MV-4-11 (cell line): ENCODE measurements around the gene NCOR2.

Source experiments
- DNase-seq: peaks from one replicate; lab custom pipeline; 2025; lab: John Stamatoyannopoulos, UW

NCOR2 gene

GRCh38 chr12:124576061-124576650, 8.7 kb upstream of the NCOR2 start:
- no peak for DNase-seq

- DNase-seq: no peak
Measured at GRCh38 chr12:124573839-124574786, 6.7 kb upstream of the NCOR2 start.

- no peak for DNase-seq
Measured at GRCh38 chr12:124571556-124571955, 4.1 kb upstream of the NCOR2 start.

GRCh38 chr12:124570810-124571209, 3.4 kb upstream of the NCOR2 start:
- no peak for DNase-seq

- DNase-seq: no peak
Measured at GRCh38 chr12:124569375-124570148, 2.1 kb upstream of the NCOR2 start.

- DNase-seq: peak; percentile 97
Measured at GRCh38 chr12:124568431-124569374, 1.3 kb upstream of the NCOR2 start.

- peak; percentile 91 for DNase-seq
Measured at GRCh38 chr12:124567673-124568373, 411 bp upstream of the NCOR2 start.

- DNase-seq: peak; percentile 37
Measured at GRCh38 chr12:124566161-124566996, 1.0 kb downstream of the NCOR2 start.

GRCh38 chr12:124565656-124566160, 1.7 kb downstream of the NCOR2 start:
- DNase-seq: no peak

- no peak for DNase-seq
Measured at GRCh38 chr12:124564971-124565491, 2.4 kb downstream of the NCOR2 start.

GRCh38 chr12:124564232-124564958, 3.0 kb downstream of the NCOR2 start:
- no peak for DNase-seq

- no peak for DNase-seq
Measured at GRCh38 chr12:124563809-124564208, 3.6 kb downstream of the NCOR2 start.

- DNase-seq: no peak
Measured at GRCh38 chr12:124563401-124563800, 4.0 kb downstream of the NCOR2 start.

- DNase-seq: no peak
Measured at GRCh38 chr12:124562796-124563181, 4.6 kb downstream of the NCOR2 start.

GRCh38 chr12:124562018-124562795, 5.2 kb downstream of the NCOR2 start:
- no peak for DNase-seq

- DNase-seq: peak; percentile 84
Measured at GRCh38 chr12:124561231-124561630, 6.2 kb downstream of the NCOR2 start.

GRCh38 chr12:124560146-124560890, 7.1 kb downstream of the NCOR2 start:
- peak; percentile 56 for DNase-seq
